Hepatocyte (in vitro differentiated cells): ENCODE results near the gene C16orf96. TPM values are rescaled to one million over a fixed set of nuclear protein-coding genes. Genes with fewer than 3 reads are reported as not detected.

Source experiments
- DNase-seq: peaks from one replicate; pipeline ENCODE4 v3.0.0-alpha.2; 2016; ENCODE audit warnings: low spot score
- H2AFZ ChIP-seq: fragments of 200-600 bp; sonication (generic); 2 replicates; pipeline ENCODE4 v1.6.0; 2016; ENCODE audit warnings: antibody characterized with exemption, mild to moderate bottlenecking
- H3K27ac ChIP-seq: fragments of 200-600 bp; sonication (generic); 2 replicates; pipeline ENCODE4 v1.5.1; 2016; ENCODE audit warnings: mild to moderate bottlenecking
- H3K27me3 ChIP-seq: fragments of 200-600 bp; sonication (generic); 2 replicates; pipeline ENCODE4 v1.6.1; 2016
- H3K36me3 ChIP-seq: fragments of 200-600 bp; sonication (generic); replicated peaks from 2 replicates; pipeline ENCODE4 v1.5.1; 2016; ENCODE audit warnings: low read depth; ENCODE audit not compliant: insufficient read depth
- H3K4me1 ChIP-seq: fragments of 200-600 bp; sonication (generic); 2 replicates; pipeline ENCODE4 v1.5.1; 2016; ENCODE audit warnings: mild to moderate bottlenecking, moderate library complexity; ENCODE audit not compliant: insufficient read depth
- H3K4me2 ChIP-seq: fragments of 200-600 bp; sonication (generic); 2 replicates; pipeline ENCODE4 v1.6.0; 2016
- H3K4me3 ChIP-seq: fragments of 200-600 bp; sonication (generic); 2 replicates; pipeline ENCODE4 v1.5.1; 2016; ENCODE audit warnings: mild to moderate bottlenecking
- H3K79me2 ChIP-seq: fragments of 200-600 bp; sonication (generic); 2 replicates; pipeline ENCODE4 v1.6.0; 2017; ENCODE audit warnings: mild to moderate bottlenecking
- H3K9me2 ChIP-seq: fragments of 200-600 bp; sonication (generic); replicated peaks from 2 replicates; pipeline ENCODE4 v1.6.0; 2017; ENCODE audit warnings: mild to moderate bottlenecking; ENCODE audit not compliant: insufficient read depth
- H3K9me3 ChIP-seq: fragments of 200-600 bp; sonication (generic); 2 replicates; pipeline ENCODE4 v1.5.1; 2016; ENCODE audit warnings: low read depth, mild to moderate bottlenecking
- H4K20me1 ChIP-seq: fragments of 200-600 bp; sonication (generic); 2 replicates; pipeline ENCODE4 v1.6.0; 2016; ENCODE audit warnings: mild to moderate bottlenecking; ENCODE audit not compliant: insufficient read depth, poor library complexity, severe bottlenecking
- CTCF ChIP-seq: fragments of 200-600 bp; sonication (generic); IDR thresholded peaks from 2 replicates; pipeline ENCODE4 v1.5.1; 2016; ENCODE audit warnings: antibody characterized with exemption, mild to moderate bottlenecking; ENCODE audit not compliant: poor library complexity
- EZH2 ChIP-seq: fragments of 200-600 bp; sonication (generic); IDR thresholded peaks from 2 replicates; pipeline ENCODE4 v1.6.1; 2016; ENCODE audit warnings: antibody characterized with exemption, mild to moderate bottlenecking, borderline replicate concordance
- EZH2phosphoT487 ChIP-seq: fragments of 200-600 bp; sonication (generic); IDR thresholded peaks from one replicate; pipeline ENCODE4 v1.6.1; 2018; ENCODE audit warnings: antibody characterized with exemption, mild to moderate bottlenecking, low read depth, moderate library complexity; ENCODE audit not compliant: unreplicated experiment, severe bottlenecking
- WGBS: methylation state at CpG from one replicate; pipeline ENCODE4 v1.1.6; 2016; ENCODE audit warnings: low lambda C conversion rate; ENCODE audit errors: missing lambda C conversion rate; 5-methylcytosine and 5-hydroxymethylcytosine counted together
- polyA plus RNA-seq: library from polyadenylated mRNA; unstranded; fragments of >200 nt; fragmentation: Nextera tagmentation; extraction: Ambion mirVana; gene quantifications from 2 replicates; pipeline ENCODE4 v1.2.1, GENCODE V29; 2016
- total RNA-seq: library from RNA; depleted of rRNA; stranded (reverse); fragments of >200 nt; gene quantifications from 2 replicates; pipeline ENCODE4 v1.2.3, GENCODE V29; 2014

Gene C16orf96
- total and polyA plus RNA-seq, 2 experiments from 2014 or later, result 0.20 TPM; not detected in 1

- Histone ChIP-seq H3K4me2 (peak overlapping the region; percentile 97), H3K9me3 (no peaks in the 10 kb centered on the region), H3K79me2 (peaks cover 61% of the 10 kb centered on the region), H3K9me2 (no peaks in the 10 kb centered on the region), H3K36me3 (no peaks in the 10 kb centered on the region), H3K4me1 (peaks cover 8% of the 10 kb centered on the region), H2AFZ (no peak overlapping the region), H4K20me1 (peaks cover 24% of the 10 kb centered on the region), H3K27ac (no peak overlapping the region), H3K27me3 (no peaks in the 10 kb centered on the region), H3K4me3 (no peak overlapping the region)
- no peak for TF ChIP-seq EZH2
- DNase-seq, result no peak
- whole genome bisulfite sequencing, result 91% methylated on average over 15 of the region's 15 CpGs
These were observed 19.6 kb upstream of the C16orf96 start for GRCh38 chr16:4536391-4537106.

DNA sequence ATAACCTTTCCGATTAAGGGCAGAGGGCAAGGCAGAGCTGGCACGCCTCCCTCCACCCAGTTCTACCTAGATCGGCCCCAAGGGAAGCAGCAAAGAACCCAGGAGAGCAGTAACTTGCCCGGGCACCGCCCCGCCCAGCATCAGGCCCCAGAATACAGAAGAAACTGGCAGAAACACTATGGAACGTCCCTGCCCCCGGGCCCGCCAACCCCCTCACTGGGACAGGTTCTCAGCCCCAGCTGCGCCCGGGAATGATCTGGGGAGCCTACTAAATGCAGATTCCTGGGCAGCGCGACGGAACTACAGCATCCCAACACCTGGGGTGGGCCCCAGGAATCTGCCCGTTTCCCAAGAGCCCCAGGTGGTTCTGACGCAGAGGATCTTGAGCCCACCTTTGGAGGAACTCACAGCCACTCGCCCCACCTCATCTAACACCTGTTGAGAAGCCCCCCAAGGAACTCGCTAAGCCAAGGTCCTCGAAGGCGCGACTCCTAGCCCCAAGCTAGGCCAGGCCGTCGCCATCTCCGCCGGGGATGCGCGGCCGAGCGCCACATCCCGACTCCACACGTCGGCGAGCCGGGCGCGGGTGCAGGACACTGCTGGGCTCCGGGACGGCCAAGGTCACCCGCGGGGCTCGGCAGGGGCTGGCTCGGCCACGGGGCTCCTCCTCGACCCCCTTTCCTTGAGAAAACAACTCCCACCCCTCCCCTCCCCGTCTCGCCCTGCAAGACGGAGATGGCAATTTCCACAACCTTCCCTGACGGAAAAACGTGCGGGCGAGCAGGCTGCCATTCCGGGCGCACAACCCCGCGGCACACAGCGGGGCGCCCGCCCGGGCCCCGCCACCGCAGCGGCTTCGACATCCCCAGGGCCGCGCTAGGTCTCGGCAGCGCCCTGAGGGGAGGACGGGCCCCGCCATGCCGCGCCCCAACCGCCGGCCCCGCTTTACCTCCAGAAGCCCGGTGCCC, 18.5 kb upstream of the C16orf96 start:
- Histone ChIP-seq H3K27ac (peak overlapping the region; percentile 94), H3K9me2 (no peaks in the 10 kb centered on the region), H3K79me2 (peaks cover 52% of the 10 kb centered on the region), H3K4me1 (peaks cover 8% of the 10 kb centered on the region), H3K4me2 (peak overlapping the region; percentile 97), H3K27me3 (no peaks in the 10 kb centered on the region), H2AFZ (peak overlapping the region; percentile 56), H3K4me3 (peak overlapping the region; percentile 94), H4K20me1 (peaks cover 24% of the 10 kb centered on the region), H3K9me3 (no peaks in the 10 kb centered on the region), H3K36me3 (no peaks in the 10 kb centered on the region)
- no peak for DNase-seq
- 14% methylated on average over 62 of the region's 75 CpGs for WGBS
- TF ChIP-seq EZH2phosphoT487 (no peak), CTCF (no peak), EZH2 (no peak)

GRCh38 chr16:4538350-4539235, 17.5 kb upstream of the C16orf96 start, which contains the start of gene CDIP1:
Gene CDIP1 (minus strand): TSS chr16:4538773. CDS start chr16:4514130, 24,643 bp downstream.
- Histone ChIP-seq H3K79me2 (peaks cover 44% of the 10 kb centered on the region), H3K4me1 (peaks cover 8% of the 10 kb centered on the region), H3K27ac (peak within 1 kb of the TSS; percentile 94), H2AFZ (peak within 1 kb of the TSS; percentile 56), H3K4me3 (peak within 1 kb of the TSS; percentile 94), H4K20me1 (peaks cover 24% of the 10 kb centered on the region), H3K9me2 (no peaks in the 10 kb centered on the region), H3K36me3 (no peaks in the 10 kb centered on the region), H3K9me3 (no peaks in the 10 kb centered on the region), H3K27me3 (no peaks in the 10 kb centered on the region), H3K4me2 (peak within 1 kb of the TSS; percentile 97)
- TF ChIP-seq CTCF, result no peak
- TF ChIP-seq EZH2phosphoT487, result no peak
- TF ChIP-seq EZH2, result no peak
- DNase-seq, result peak; percentile 97
- WGBS, result 10% methylated on average over 33 of the region's 67 CpGs
